OCI-LY1 (cell line): Measurements from ENCODE around the gene SCIN.

Source experiments
- H2AFZ ChIP-seq: fragments of 200-600 bp; sonication (generic), shearing (Covaris generic); 2 replicates; pipeline ENCODE4 v1.6.0; 2014; ENCODE audit warnings: antibody characterized with exemption, mild to moderate bottlenecking, low read length
- H3F3A ChIP-seq: fragments of 200-600 bp; sonication (generic), shearing (Covaris generic); 2 replicates; pipeline ENCODE4 v1.6.0; 2014; ENCODE audit warnings: mild to moderate bottlenecking, antibody characterized with exemption, low read length, moderate library complexity; ENCODE audit not compliant: insufficient read depth
- H3K27ac ChIP-seq: fragments of 200-600 bp; sonication (generic); 2 replicates; pipeline ENCODE4 v1.5.1; 2014; ENCODE audit warnings: low read length, mixed run types, mild to moderate bottlenecking, low read depth; ENCODE audit not compliant: poor library complexity, severe bottlenecking
- H3K27me3 ChIP-seq: fragments of 200-600 bp; sonication (generic); 2 replicates; pipeline ENCODE4 v1.6.0; 2014; ENCODE audit warnings: antibody characterized with exemption, mild to moderate bottlenecking, low read length, moderate library complexity; ENCODE audit not compliant: insufficient read depth
- H3K36me3 ChIP-seq: fragments of 200-600 bp; sonication (generic); 2 replicates; pipeline ENCODE4 v1.6.1; 2014; ENCODE audit warnings: mild to moderate bottlenecking, antibody characterized with exemption, low read length, moderate library complexity, mixed read lengths; ENCODE audit not compliant: insufficient read depth
- H3K4me1 ChIP-seq: fragments of 200-600 bp; sonication (generic); 2 replicates; pipeline ENCODE4 v1.5.1; 2014; ENCODE audit warnings: mild to moderate bottlenecking, low read length, moderate library complexity; ENCODE audit not compliant: insufficient read depth, severe bottlenecking
- H3K4me2 ChIP-seq: fragments of 200-600 bp; sonication (generic), shearing (Covaris generic); 2 replicates; pipeline ENCODE4 v1.6.1; 2014; ENCODE audit warnings: low read length
- H3K4me3 ChIP-seq: fragments of 200-600 bp; sonication (generic); 2 replicates; pipeline ENCODE4 v1.5.1; 2014; ENCODE audit warnings: low read length, low read depth, mild to moderate bottlenecking, mixed read lengths; ENCODE audit not compliant: poor library complexity, severe bottlenecking
- H3K79me2 ChIP-seq: fragments of 200-600 bp; shearing (Covaris generic); 2 replicates; pipeline ENCODE4 v1.6.1; 2016; ENCODE audit warnings: mixed run types, low read length, mixed read lengths; ENCODE audit not compliant: insufficient read depth
- H3K9ac ChIP-seq: fragments of 200-600 bp; sonication (generic), shearing (Covaris generic); 2 replicates; pipeline ENCODE4 v1.6.1; 2014; ENCODE audit warnings: mild to moderate bottlenecking, low read length, mixed read lengths
- H3K9me2 ChIP-seq: fragments of 200-600 bp; sonication (generic), shearing (Covaris generic); 2 replicates; pipeline ENCODE4 v1.6.1; 2014; ENCODE audit warnings: low read depth, mild to moderate bottlenecking, low read length, mixed read lengths
- H3K9me3 ChIP-seq: fragments of 200-600 bp; shearing (Covaris generic); 2 replicates; pipeline ENCODE4 v1.6.1; 2014; ENCODE audit warnings: low read length, mixed read lengths
- H4K20me1 ChIP-seq: fragments of 200-600 bp; sonication (generic), shearing (Covaris generic); 2 replicates; pipeline ENCODE4 v1.6.0; 2016; ENCODE audit warnings: mild to moderate bottlenecking, low read length; ENCODE audit not compliant: insufficient read depth
- CTCF ChIP-seq: fragments of 200-600 bp; sonication (generic), shearing (Covaris generic); IDR thresholded peaks from 2 replicates; pipeline ENCODE4 v1.5.1; 2017; ENCODE audit warnings: mild to moderate bottlenecking, antibody characterized with exemption, low read length, moderate library complexity, mixed read lengths
- EZH2 ChIP-seq: fragments of 200-600 bp; sonication (generic), shearing (Covaris generic); IDR thresholded peaks from 2 replicates; pipeline ENCODE4 v1.8.0; 2017; ENCODE audit warnings: borderline replicate concordance, mixed run types, mild to moderate bottlenecking, antibody characterized with exemption, low read length, moderate library complexity, mixed read lengths

The SCIN gene

GRCh38 chr7:12578930-12579640 lies 8.6 kb downstream of the SCIN start:
- Histone ChIP-seq H3F3A (no peaks in the 10 kb centered on the region), H2AFZ (no peak overlapping the region), H3K9me3 (no peaks in the 10 kb centered on the region), H3K27me3 (no peaks in the 10 kb centered on the region), H3K4me1 (no peaks in the 10 kb centered on the region), H3K9ac (no peak overlapping the region), H3K4me3 (no peak overlapping the region), H3K27ac (no peak overlapping the region), H3K4me2 (no peak overlapping the region), H4K20me1 (no peaks in the 10 kb centered on the region), H3K79me2 (no peaks in the 10 kb centered on the region), H3K36me3 (no peaks in the 10 kb centered on the region), H3K9me2 (no peaks in the 10 kb centered on the region)
- TF ChIP-seq EZH2, result no peak

- no peak overlapping the region for H3K4me2 ChIP-seq
- H3K9me3 ChIP-seq, result no peaks in the 10 kb centered on the region
- no peaks in the 10 kb centered on the region for H3K9me2 ChIP-seq
- no peak overlapping the region for H2AFZ ChIP-seq
- no peaks in the 10 kb centered on the region for H4K20me1 ChIP-seq
- H3K9ac ChIP-seq, result no peak overlapping the region
- no peaks in the 10 kb centered on the region for H3F3A ChIP-seq
- H3K36me3 ChIP-seq, result no peaks in the 10 kb centered on the region
- no peak overlapping the region for H3K27ac ChIP-seq
- no peaks in the 10 kb centered on the region for H3K27me3 ChIP-seq
- TF ChIP-seq EZH2, result no peak
- TF ChIP-seq CTCF, result no peak
- H3K79me2 ChIP-seq, result no peaks in the 10 kb centered on the region
- no peaks in the 10 kb centered on the region for H3K4me1 ChIP-seq
- H3K4me3 ChIP-seq, result no peak overlapping the region
Observed at GRCh38 chr7:12581897-12582296, 11.4 kb downstream of the SCIN start.

GRCh38 chr7:12582362-12582761 lies 11.8 kb downstream of the SCIN start:
- TF ChIP-seq CTCF (no peak), EZH2 (no peak)
- H3K79me2 ChIP-seq, result no peaks in the 10 kb centered on the region
- no peak overlapping the region for H3K9ac ChIP-seq
- H3K9me2 ChIP-seq, result no peaks in the 10 kb centered on the region
- H3K4me3 ChIP-seq, result no peak overlapping the region
- no peaks in the 10 kb centered on the region for H3K4me1 ChIP-seq
- no peak overlapping the region for H2AFZ ChIP-seq
- no peaks in the 10 kb centered on the region for H3K36me3 ChIP-seq
- H3F3A ChIP-seq, result no peaks in the 10 kb centered on the region
- H3K4me2 ChIP-seq, result no peak overlapping the region
- H3K27ac ChIP-seq, result no peak overlapping the region
- no peaks in the 10 kb centered on the region for H4K20me1 ChIP-seq
- no peaks in the 10 kb centered on the region for H3K9me3 ChIP-seq
- no peaks in the 10 kb centered on the region for H3K27me3 ChIP-seq

- Histone ChIP-seq H3K79me2 (no peaks in the 10 kb centered on the region), H3K9ac (no peak overlapping the region), H3K4me2 (no peak overlapping the region), H3K9me2 (no peaks in the 10 kb centered on the region), H3K9me3 (no peaks in the 10 kb centered on the region), H3K27me3 (no peaks in the 10 kb centered on the region), H3F3A (no peaks in the 10 kb centered on the region), H3K27ac (no peak overlapping the region), H4K20me1 (no peaks in the 10 kb centered on the region), H3K4me3 (no peak overlapping the region), H3K36me3 (no peaks in the 10 kb centered on the region), H3K4me1 (no peaks in the 10 kb centered on the region), H2AFZ (no peak overlapping the region)
- TF ChIP-seq EZH2 (no peak), CTCF (no peak)
Observed at GRCh38 chr7:12583176-12583575, 12.7 kb downstream of the SCIN start.
